ENCODE measurements around the gene HLA-C.

DNA sequence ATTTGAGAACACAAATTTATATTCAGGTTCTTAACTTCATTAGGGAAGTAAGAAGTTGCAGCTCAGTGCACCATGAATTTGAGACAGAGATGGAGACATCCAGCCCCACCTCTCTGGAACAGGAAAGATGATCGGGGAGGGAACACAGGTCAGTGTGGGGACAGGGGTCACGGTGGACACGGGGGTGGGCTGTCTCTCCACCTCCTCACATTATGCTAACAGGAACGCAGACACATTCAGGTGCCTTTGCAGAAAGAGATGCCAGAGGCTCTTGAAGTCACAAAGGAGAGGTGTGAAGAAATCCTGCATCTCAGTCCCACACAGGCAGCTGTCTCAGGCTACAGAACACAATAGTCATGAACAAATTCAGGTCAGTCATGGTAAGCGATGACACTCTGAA, 3.1 kb downstream of the HLA-C start:
- TF ChIP-seq, protein P1, sequence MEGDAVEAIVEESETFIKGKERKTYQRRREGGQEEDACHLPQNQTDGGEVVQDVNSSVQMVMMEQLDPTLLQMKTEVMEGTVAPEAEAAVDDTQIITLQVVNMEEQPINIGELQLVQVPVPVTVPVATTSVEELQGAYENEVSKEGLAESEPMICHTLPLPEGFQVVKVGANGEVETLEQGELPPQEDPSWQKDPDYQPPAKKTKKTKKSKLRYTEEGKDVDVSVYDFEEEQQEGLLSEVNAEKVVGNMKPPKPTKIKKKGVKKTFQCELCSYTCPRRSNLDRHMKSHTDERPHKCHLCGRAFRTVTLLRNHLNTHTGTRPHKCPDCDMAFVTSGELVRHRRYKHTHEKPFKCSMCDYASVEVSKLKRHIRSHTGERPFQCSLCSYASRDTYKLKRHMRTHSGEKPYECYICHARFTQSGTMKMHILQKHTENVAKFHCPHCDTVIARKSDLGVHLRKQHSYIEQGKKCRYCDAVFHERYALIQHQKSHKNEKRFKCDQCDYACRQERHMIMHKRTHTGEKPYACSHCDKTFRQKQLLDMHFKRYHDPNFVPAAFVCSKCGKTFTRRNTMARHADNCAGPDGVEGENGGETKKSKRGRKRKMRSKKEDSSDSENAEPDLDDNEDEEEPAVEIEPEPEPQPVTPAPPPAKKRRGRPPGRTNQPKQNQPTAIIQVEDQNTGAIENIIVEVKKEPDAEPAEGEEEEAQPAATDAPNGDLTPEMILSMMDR (conservative IDR thresholded peaks at IDR 0.05; ENCODE audit: low read length): no peak
- no peak for TF ChIP-seq EZH2phosphoT487 (IDR thresholded peaks at IDR 0.05; ENCODE audit: borderline replicate concordance)

Data from Loucy (cell line).